HepG2 (cell line): ENCODE measurements around the gene SLC2A4. TPM values are rescaled to one million over a fixed set of nuclear protein-coding genes. Genes with fewer than 3 reads are reported as not detected.

Experiments
- ATAC-seq: fragments of 200-7000 bp; cut with Tn5 transposase; 3 replicates; pipeline ENCODE4 v1.9.1; 2020; ENCODE audit warnings: mild to moderate bottlenecking, moderate library complexity
- BruUV-seq: library from RNA; stranded (reverse); fragments of 400-500 nt; replicated peaks from 2 replicates; lab custom pipeline; 2021; lab: Mats Ljungman, UMichigan
- CTCF ChIA-PET: fragments of 300-600 bp; formaldehyde crosslinking; extraction: SDS; loops from one replicate; lab custom pipeline; 2021; ENCODE audit warnings: low total read pairs, inconsistent platforms, low intra/inter-chr PET ratio; lab: Yijun Ruan, JAX
- POLR2A ChIA-PET: fragments of 350-600 bp; sonication (Branson Sonifier 250); formaldehyde crosslinking; loops from one replicate; lab custom pipeline; 2020; ENCODE audit warnings: antibody characterized with exemption, inconsistent platforms; lab: Yijun Ruan, JAX
- DNase-seq: peaks from one replicate; pipeline ENCODE4 v3.0.0-alpha.2; 2015; ENCODE audit warnings: low spot score
- FAIRE-seq: peaks from 3 replicates; lab custom pipeline; 2011; peaks lifted over from hg19 to GRCh38; lab: Jason Lieb, UNC
- H2AFZ ChIP-seq: one replicate; pipeline ENCODE4 v1.6.1; 2011; ENCODE audit warnings: low read length, inconsistent platforms
- H3K27ac ChIP-seq: fragments of 300-600 bp; 3 replicates; pipeline ENCODE4 v1.8.0; 2011; ENCODE audit warnings: mixed run types, mild to moderate bottlenecking, mixed read lengths, low read length, inconsistent platforms; ENCODE audit not compliant: insufficient read depth; ENCODE audit errors: extremely low read length
- H3K27me3 ChIP-seq, 2 experiments: fragments of 200-600 bp in 1 of 2; 2 replicates in 1 of 2; 3 replicates in 1 of 2; pipeline versions ENCODE4 v1.6.0 to v1.8.0; 2011; ENCODE audit warnings: low read length in 2 of 2, mild to moderate bottlenecking in 2 of 2, moderate library complexity in 2 of 2, inconsistent platforms in 1 of 2; ENCODE audit not compliant: insufficient read depth in 2 of 2, control insufficient read depth in 1 of 2
- H3K36me3 ChIP-seq, 2 experiments: fragments of 200-600 bp in 1 of 2; replicated peaks in 1 of 2; 2 replicates in 1 of 2; 3 replicates in 1 of 2; pipeline versions ENCODE4 v1.5.1 to v1.8.0; 2011; ENCODE audit warnings: low read length in 2 of 2, inconsistent platforms in 1 of 2; ENCODE audit not compliant: insufficient read depth in 2 of 2, control insufficient read depth in 1 of 2
- H3K4me1 ChIP-seq: 2 replicates; pipeline ENCODE4 v1.5.1; 2012; ENCODE audit warnings: low read length, inconsistent platforms; ENCODE audit not compliant: insufficient read depth
- H3K4me2 ChIP-seq: 2 replicates; pipeline ENCODE4 v1.6.0; 2011; ENCODE audit warnings: low read depth, low read length, inconsistent platforms
- H3K4me3 ChIP-seq, 3 experiments: fragments of 200-600 bp in 1 of 3; sonication (generic), shearing (Covaris generic) in 1 of 3; replicated peaks in 1 of 3; 2 replicates each; pipeline ENCODE4 v1.5.1; 2011 to 2016; ENCODE audit warnings: low read length in 3 of 3, inconsistent platforms in 2 of 3, low read depth in 2 of 3, mild to moderate bottlenecking in 2 of 3, control low read depth in 1 of 3, mixed read lengths in 1 of 3; ENCODE audit not compliant: insufficient read depth in 1 of 3
- H3K79me2 ChIP-seq: one replicate; pipeline ENCODE4 v1.6.1; 2011; ENCODE audit warnings: low read length, inconsistent platforms; ENCODE audit not compliant: insufficient read depth
- H3K9ac ChIP-seq: 2 replicates; pipeline ENCODE4 v1.6.0; 2011; ENCODE audit warnings: mild to moderate bottlenecking, low read depth, low read length, inconsistent platforms; ENCODE audit not compliant: insufficient read depth
- H3K9me3 ChIP-seq: 2 replicates; pipeline ENCODE4 v1.5.1; 2012; ENCODE audit warnings: mild to moderate bottlenecking, low read length
- H4K20me1 ChIP-seq: 2 replicates; pipeline ENCODE4 v1.6.0; 2011; ENCODE audit warnings: inconsistent platforms, mild to moderate bottlenecking, low read length, moderate library complexity; ENCODE audit not compliant: insufficient read depth
- CHD2 ChIP-seq: IDR thresholded peaks from 2 replicates; pipeline ENCODE4 v1.6.1; 2011; ENCODE audit warnings: low read depth, low read length, improper control_type of control experiment
- HOXD1 ChIP-seq: sonication (generic); formaldehyde crosslinking; IDR thresholded peaks from 2 replicates; pipeline ENCODE4 v1.5.0; 2020; ENCODE audit warnings: missing genetic modification reagents
- KLF6 ChIP-seq: IDR thresholded peaks from 2 replicates; pipeline ENCODE4 v1.8.0; 2016; ENCODE audit warnings: missing biosample characterization, missing genetic modification reagents
- PLSCR1 ChIP-seq: sonication (generic); formaldehyde crosslinking; IDR thresholded peaks from 2 replicates; pipeline ENCODE4 v1.5.0; 2020; ENCODE audit warnings: missing genetic modification reagents, mild to moderate bottlenecking, borderline replicate concordance
- RXRA ChIP-seq: sonication (generic); formaldehyde crosslinking; IDR thresholded peaks from 2 replicates; pipeline ENCODE4 v1.5.1; 2020; ENCODE audit warnings: missing genetic modification reagents
- SAFB2 ChIP-seq: sonication (generic); formaldehyde crosslinking; IDR thresholded peaks from 2 replicates; pipeline ENCODE4 v1.5.1; 2020; ENCODE audit warnings: missing genetic modification reagents, low read depth, mild to moderate bottlenecking, borderline replicate concordance
- SRSF9 ChIP-seq: fragments of 200-400 bp; formaldehyde crosslinking; IDR thresholded peaks from 2 replicates; pipeline ENCODE4 v1.6.1; 2018; ENCODE audit warnings: borderline replicate concordance, mild to moderate bottlenecking, low read depth, low read length; ENCODE audit not compliant: insufficient read depth, poor library complexity, severe bottlenecking
- TP53 ChIP-seq: sonication (generic); formaldehyde crosslinking; conservative IDR thresholded peaks from 2 replicates; pipeline ENCODE4 v1.4.0; 2020; ENCODE audit warnings: missing genetic modification reagents
- ZFAT ChIP-seq: sonication (generic); formaldehyde crosslinking; conservative IDR thresholded peaks from 2 replicates; pipeline ENCODE4 v1.8.1; 2023; ENCODE audit warnings: missing genetic modification reagents, inconsistent platforms
- ZFX ChIP-seq: sonication (generic); formaldehyde crosslinking; IDR thresholded peaks from 2 replicates; pipeline ENCODE4 v1.4.0; 2020; ENCODE audit warnings: mild to moderate bottlenecking, low read depth, missing genetic modification reagents, moderate library complexity
- ZMAT5 ChIP-seq: sonication (generic); formaldehyde crosslinking; IDR thresholded peaks from 2 replicates; pipeline ENCODE4 v1.5.0; 2020; ENCODE audit warnings: mild to moderate bottlenecking, low read depth, missing genetic modification reagents, borderline replicate concordance
- ZNF546 ChIP-seq: sonication (generic); formaldehyde crosslinking; conservative IDR thresholded peaks from 2 replicates; pipeline ENCODE4 v1.8.1; 2023; ENCODE audit warnings: mild to moderate bottlenecking, missing genetic modification reagents
- ZNF567 ChIP-seq: sonication (generic); formaldehyde crosslinking; IDR thresholded peaks from 2 replicates; pipeline ENCODE4 v1.8.1; 2023; ENCODE audit warnings: mild to moderate bottlenecking, missing genetic modification reagents, borderline replicate concordance
- ZNF577 ChIP-seq: sonication (generic); formaldehyde crosslinking; IDR thresholded peaks from 2 replicates; pipeline ENCODE4 v1.4.0; 2020; ENCODE audit warnings: mild to moderate bottlenecking, low read depth, missing genetic modification reagents, borderline replicate concordance
- WGBS: methylation state at CpG from one replicate; pipeline ENCODE4 v1.1.6; 2017; ENCODE audit warnings: low lambda C conversion rate; 5-methylcytosine and 5-hydroxymethylcytosine counted together
- in situ Hi-C: cut with HindIII; loops from 2 replicates; pipeline ENCODE4 v1.10.0; 2017; ENCODE audit warnings: low pct_unique_long_range_greater_than_20kb; ENCODE audit not compliant: extremely low pct_ligation_motif_present
- intact Hi-C: fragments of 100-400 bp; cut with micrococcal nuclease; formaldehyde crosslinking; loops from one replicate; pipeline ENCODE4 v1.10.0; 2022; ENCODE audit not compliant: unreplicated experiment
- polyA plus RNA-seq, 8 experiments: library from polyadenylated mRNA; depleted of rRNA in 3 of 8; stranded (reverse) in 7 of 8; unstranded in 1 of 8; fragments of >200 nt; fragmentation: Illumina TruSeq in 4 of 8; extraction: Trizol in 4 of 8; gene quantifications; 2 replicates each; pipeline versions ENCODE4 v1.2.1 to v1.2.3, GENCODE V29; 2011 to 2016; ENCODE audit warnings: low read depth in 4 of 8, missing spikeins in 1 of 8, mixed read lengths in 1 of 8; ENCODE audit not compliant: insufficient read depth in 1 of 8
- total RNA-seq, 5 experiments: library from RNA; depleted of rRNA; stranded (reverse); fragments of >200 nt; fragmentation: Illumina TruSeq; extraction: Trizol; gene quantifications; 2 replicates each; pipeline ENCODE4 v1.2.3, GENCODE V29; 2016; ENCODE audit warnings: low read depth in 1 of 5
- TF ChIP-seq, protein P1 (sequence below): sonication (generic); formaldehyde crosslinking; IDR thresholded peaks from 2 replicates; pipeline ENCODE4 v1.5.0; 2020; ENCODE audit warnings: missing genetic modification reagents
- TF ChIP-seq, protein P2 (sequence below): sonication (generic); formaldehyde crosslinking; IDR thresholded peaks from 2 replicates; pipeline ENCODE4 v1.4.0; 2020; ENCODE audit warnings: missing genetic modification reagents, borderline replicate concordance
- TF ChIP-seq, protein P3 (sequence below), 2 experiments: sonication (generic) in 1 of 2; formaldehyde crosslinking in 1 of 2; IDR thresholded peaks; 2 replicates each; pipeline versions ENCODE4 v1.4.0 to v1.6.1; 2018 to 2020; ENCODE audit warnings: missing genetic modification reagents in 2 of 2, borderline replicate concordance in 1 of 2, low read depth in 1 of 2, mild to moderate bottlenecking in 1 of 2, missing biosample characterization in 1 of 2

SLC2A4 gene
- total and polyA plus RNA-seq, 2 of the 13 experiments (the other 11 are each of a cell fraction or from before 2014, with no cell fraction given), result 4.9 to 5.8 TPM

- intact Hi-C loops, result loop anchor here (1.0 to 5.0 kb wide), 4 partner anchors 16 to 66 kb away; partner anchors contain the start of gene GABARAP
- POLR2A ChIA-PET, result interaction anchor here (0.6 to 3.9 kb wide), 24 partner anchors 12 to 347 kb away, joined by 3 to 35 read pairs (median 6); partner anchors contain the start of genes ACADVL, ASGR2, CTDNEP1 and DLG4
- TF ChIP-seq KLF6 (CRISPR knock-in tag) (no peak), ZNF546 (CRISPR knock-in tag) (no peak; the same call in 1 of the 2 replicates), ZNF567 (CRISPR knock-in tag) (no peak), ZFX (CRISPR knock-in tag) (no peak; the same call in 1 of the 2 replicates), HOXD1 (CRISPR knock-in tag) (no peak), ZMAT5 (CRISPR knock-in tag) (no peak), RXRA (CRISPR knock-in tag) (peak; percentile 58; the same call in 1 of the 2 replicates), CHD2 (no peak), SAFB2 (CRISPR knock-in tag) (no peak; the same call in 1 of the 2 replicates), ZFAT (CRISPR knock-in tag) (no peak), SRSF9 (no peak), PLSCR1 (no peak), TP53 (CRISPR knock-in tag) (no peak), ZNF577 (CRISPR knock-in tag) (no peak)
- TF ChIP-seq, protein P1, sequence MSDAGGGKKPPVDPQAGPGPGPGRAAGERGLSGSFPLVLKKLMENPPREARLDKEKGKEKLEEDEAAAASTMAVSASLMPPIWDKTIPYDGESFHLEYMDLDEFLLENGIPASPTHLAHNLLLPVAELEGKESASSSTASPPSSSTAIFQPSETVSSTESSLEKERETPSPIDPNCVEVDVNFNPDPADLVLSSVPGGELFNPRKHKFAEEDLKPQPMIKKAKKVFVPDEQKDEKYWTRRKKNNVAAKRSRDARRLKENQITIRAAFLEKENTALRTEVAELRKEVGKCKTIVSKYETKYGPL, result no peak
- TF ChIP-seq, protein P2, sequence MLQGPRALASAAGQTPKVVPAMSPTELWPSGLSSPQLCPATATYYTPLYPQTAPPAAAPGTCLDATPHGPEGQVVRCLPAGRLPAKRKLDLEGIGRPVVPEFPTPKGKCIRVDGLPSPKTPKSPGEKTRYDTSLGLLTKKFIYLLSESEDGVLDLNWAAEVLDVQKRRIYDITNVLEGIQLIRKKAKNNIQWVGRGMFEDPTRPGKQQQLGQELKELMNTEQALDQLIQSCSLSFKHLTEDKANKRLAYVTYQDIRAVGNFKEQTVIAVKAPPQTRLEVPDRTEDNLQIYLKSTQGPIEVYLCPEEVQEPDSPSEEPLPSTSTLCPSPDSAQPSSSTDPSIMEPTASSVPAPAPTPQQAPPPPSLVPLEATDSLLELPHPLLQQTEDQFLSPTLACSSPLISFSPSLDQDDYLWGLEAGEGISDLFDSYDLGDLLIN, result no peak
- TF ChIP-seq, protein P3, sequence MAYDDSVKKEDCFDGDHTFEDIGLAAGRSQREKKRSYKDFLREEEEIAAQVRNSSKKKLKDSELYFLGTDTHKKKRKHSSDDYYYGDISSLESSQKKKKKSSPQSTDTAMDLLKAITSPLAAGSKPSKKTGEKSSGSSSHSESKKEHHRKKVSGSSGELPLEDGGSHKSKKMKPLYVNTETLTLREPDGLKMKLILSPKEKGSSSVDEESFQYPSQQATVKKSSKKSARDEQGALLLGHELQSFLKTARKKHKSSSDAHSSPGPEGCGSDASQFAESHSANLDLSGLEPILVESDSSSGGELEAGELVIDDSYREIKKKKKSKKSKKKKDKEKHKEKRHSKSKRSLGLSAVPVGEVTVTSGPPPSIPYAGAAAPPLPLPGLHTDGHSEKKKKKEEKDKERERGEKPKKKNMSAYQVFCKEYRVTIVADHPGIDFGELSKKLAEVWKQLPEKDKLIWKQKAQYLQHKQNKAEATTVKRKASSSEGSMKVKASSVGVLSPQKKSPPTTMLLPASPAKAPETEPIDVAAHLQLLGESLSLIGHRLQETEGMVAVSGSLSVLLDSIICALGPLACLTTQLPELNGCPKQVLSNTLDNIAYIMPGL (CRISPR knock-in tag; IDR thresholded peaks at IDR 0.05; ENCODE audit: borderline replicate concordance in 1 of 2, low read depth in 1 of 2), result peak; percentile 78 to 85; a peak in 3 of 4 replicates
Observed at GRCh38 chr17:7280519-7281073, 922 bp upstream of the SLC2A4 start.

More at GRCh38 chr17:7280519-7281073, 922 bp upstream of the SLC2A4 start:
- CTCF ChIA-PET, result interaction anchor here (1.2 to 2.9 kb wide), 7 partner anchors 12 to 235 kb away, joined by 3 to 43 read pairs (median 6); partner anchors contain the start of genes CTDNEP1 and ELP5
- peak; percentile 72 for ATAC-seq
- Histone ChIP-seq H3K4me2 (peak overlapping the region; percentile 86), H3K79me2 (no peaks in the 10 kb centered on the region), H3K27ac (peak overlapping the region; percentile 59), H2AFZ (no peak overlapping the region), H4K20me1 (no peaks in the 10 kb centered on the region), H3K36me3 (peaks cover 8% of the 10 kb centered on the region in 2 experiments; a peak in 4 of 5 replicates), H3K4me3 (peak overlapping the region; percentile 23 to 87 (median 31); a peak in 5 of 6 replicates), H3K9me3 (no peaks in the 10 kb centered on the region), H3K4me1 (peaks cover 38% of the 10 kb centered on the region), H3K27me3 (no peaks in the 10 kb centered on the region), H3K9ac (peak overlapping the region; percentile 27)
- BruUV-seq, result no TSS peak
- 3% methylated on average over 16 of the region's 29 CpGs for WGBS
- FAIRE-seq, result peak; percentile 89
- in situ Hi-C loops, result loop anchor here (10.0 kb wide), 1 partner anchor 236 kb away; the partner anchor contains the start of gene SLC16A11
- DNase-seq, result peak; percentile 79
